SK-N-SH treated with all-trans-retinoic acid at 6 μM for 48 hours (cell line): ENCODE data around the gene CTTN.

Experiments
- ARNTL ChIP-seq: fragments of 450-650 bp; formaldehyde crosslinking; IDR thresholded peaks from 2 replicates; pipeline ENCODE4 v1.5.0; 2020; ENCODE audit warnings: low read depth, mild to moderate bottlenecking, moderate library complexity, borderline replicate concordance
- CSRNP3 ChIP-seq: fragments of 250-450 bp; sonication (Bioruptor Pico); IDR thresholded peaks from 2 replicates; pipeline ENCODE4 v1.5.1; 2021; ENCODE audit warnings: mild to moderate bottlenecking, moderate library complexity
- OSR1 ChIP-seq: fragments of 250-450 bp; sonication (Bioruptor Pico); IDR thresholded peaks from 2 replicates; pipeline ENCODE4 v1.8.0; 2022; ENCODE audit warnings: moderate library complexity, mild to moderate bottlenecking, inconsistent platforms
- RARB ChIP-seq: fragments of 250-450 bp; sonication (Bioruptor Pico); IDR thresholded peaks from 2 replicates; pipeline ENCODE4 v1.8.0; 2021; ENCODE audit warnings: mild to moderate bottlenecking, moderate library complexity
- TCF4 ChIP-seq: fragments of 250-450 bp; sonication (Bioruptor Pico); IDR thresholded peaks from 2 replicates; pipeline ENCODE4 v1.8.0; 2021; ENCODE audit warnings: mild to moderate bottlenecking, moderate library complexity, borderline replicate concordance
- ZFP30 ChIP-seq: fragments of 450-650 bp; formaldehyde crosslinking; IDR thresholded peaks from 2 replicates; pipeline ENCODE4 v1.5.0; 2022; ENCODE audit warnings: mild to moderate bottlenecking, moderate library complexity
- ZNF565 ChIP-seq: fragments of 450-650 bp; formaldehyde crosslinking; conservative IDR thresholded peaks from 2 replicates; pipeline ENCODE4 v1.5.0; 2020; ENCODE audit warnings: low read depth, mild to moderate bottlenecking, moderate library complexity

- TF ChIP-seq OSR1 (CRISPR knock-in tag) (no peak), ARNTL (CRISPR knock-in tag) (no peak), TCF4 (no peak), ZNF565 (CRISPR knock-in tag) (no peak), ZFP30 (CRISPR knock-in tag) (no peak), CSRNP3 (CRISPR knock-in tag) (no peak), RARB (CRISPR knock-in tag) (no peak)
Measured at GRCh38 chr11:70368961-70369360, 29.4 kb upstream of the CTTN start.
